NCI-H1048 (cell line): ENCODE measurements around the gene CD9.

Experiments used
- DNase-seq: peaks from one replicate; lab custom pipeline; 2025; lab: John Stamatoyannopoulos, UW

Gene CD9

GRCh38 chr12:6221146-6221545, 20.9 kb downstream of the CD9 start:
- DNase-seq: no peak

- DNase-seq: no peak
Observed at GRCh38 chr12:6222078-6222654, 22.0 kb downstream of the CD9 start.

- DNase-seq: no peak
Observed at GRCh38 chr12:6223545-6223944, 23.3 kb downstream of the CD9 start.

GRCh38 chr12:6224550-6224949, 24.4 kb downstream of the CD9 start:
- DNase-seq: no peak

GRCh38 chr12:6225630-6226001, 25.4 kb downstream of the CD9 start:
- DNase-seq: no peak

GRCh38 chr12:6226002-6226678, 25.9 kb downstream of the CD9 start:
- DNase-seq: no peak

- DNase-seq: no peak
Observed at GRCh38 chr12:6226679-6227051, 26.5 kb downstream of the CD9 start.

GRCh38 chr12:6228535-6229223, 28.5 kb downstream of the CD9 start:
- no peak for DNase-seq

GRCh38 chr12:6229224-6230218, 29.3 kb downstream of the CD9 start:
- no peak for DNase-seq

GRCh38 chr12:6230321-6231110, 30.3 kb downstream of the CD9 start:
- DNase-seq: no peak

- DNase-seq: no peak
Observed at GRCh38 chr12:6231359-6232268, 31.4 kb downstream of the CD9 start.

GRCh38 chr12:6233121-6233971, 33.1 kb downstream of the CD9 start:
- no peak for DNase-seq

- no peak for DNase-seq
Observed at GRCh38 chr12:6234214-6234613, 34.0 kb downstream of the CD9 start.

GRCh38 chr12:6234906-6235305, 34.7 kb downstream of the CD9 start:
- DNase-seq: no peak

GRCh38 chr12:6235499-6235898, 35.3 kb downstream of the CD9 start:
- DNase-seq: peak; percentile 31

- DNase-seq: no peak
Observed at GRCh38 chr12:6235906-6236640, 35.9 kb downstream of the CD9 start.

GRCh38 chr12:6236641-6236940, 36.4 kb downstream of the CD9 start:
- DNase-seq: no peak

GRCh38 chr12:6237830-6238229, 37.6 kb downstream of the CD9 start:
- no peak for DNase-seq

- DNase-seq: no peak
Observed at GRCh38 chr12:6238875-6239274, 38.7 kb downstream of the CD9 start.
